NCI-H1092 treated with DMSO at 0.1 percent for 48 hours (cell line): ENCODE data around the gene PIK3C2A.

Experiments used
- DNase-seq: peaks from one replicate; lab custom pipeline; 2025; lab: John Stamatoyannopoulos, UW

PIK3C2A gene

DNA sequence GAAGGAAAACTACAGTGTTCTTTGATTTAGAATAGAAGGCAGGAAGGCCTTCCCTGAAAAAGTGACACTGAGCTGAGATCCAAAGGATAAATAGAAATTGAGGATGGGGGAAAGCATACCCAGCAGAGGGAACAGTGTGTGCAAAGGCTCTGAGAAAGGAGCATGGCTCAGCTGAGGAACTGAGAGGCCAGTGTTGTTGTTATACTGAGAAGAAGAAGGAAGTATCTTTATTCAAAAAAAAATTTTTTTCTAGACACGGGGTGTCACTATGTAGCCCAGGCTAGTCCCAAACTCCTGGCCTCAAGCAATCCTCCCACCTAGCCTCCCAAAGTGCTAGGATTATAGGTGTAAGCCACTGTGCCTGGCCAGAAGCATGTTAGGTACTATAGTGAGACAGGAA, 3.5 kb upstream of the PIK3C2A start:
- DNase-seq = no peak

- no peak for DNase-seq
These were observed 2.1 kb upstream of the PIK3C2A start for GRCh38 chr11:17209939-17210245.

DNA sequence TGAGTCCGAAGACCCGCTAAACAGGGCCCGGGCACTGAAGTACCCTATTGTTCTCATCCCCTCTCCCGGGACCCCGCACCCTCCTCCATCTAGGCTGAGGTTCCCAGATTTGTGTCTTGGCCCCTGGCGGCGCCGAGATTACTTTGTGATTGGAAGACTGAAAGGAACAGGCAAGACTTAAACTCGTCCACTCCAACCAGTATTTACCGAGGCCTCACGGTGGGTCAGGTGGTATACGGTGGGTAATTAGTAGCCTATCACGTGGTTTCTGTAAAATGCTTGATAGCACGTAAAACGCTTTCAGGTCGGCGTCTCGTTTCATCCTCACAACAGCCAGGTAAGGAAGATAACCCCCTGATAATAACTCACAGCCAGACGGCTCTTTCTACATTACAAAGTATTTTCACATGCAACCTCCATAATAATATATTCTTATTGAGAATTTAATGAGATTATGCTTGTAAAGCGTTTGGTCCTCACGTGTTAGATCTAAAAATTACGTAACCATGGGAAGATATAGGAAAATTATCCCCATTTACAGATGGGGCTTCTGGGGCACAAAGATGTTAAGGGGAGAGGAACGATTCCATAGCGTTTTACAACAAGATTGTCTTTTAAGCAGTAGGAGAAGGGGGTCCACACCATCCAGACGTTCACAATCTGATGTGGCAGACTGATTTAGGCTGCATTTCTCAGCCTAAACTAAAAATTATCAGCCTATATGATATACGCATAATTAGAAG, 642 bp upstream of the PIK3C2A start:
- peak; percentile 85 for DNase-seq

- no peak for DNase-seq
These were observed 1.3 kb downstream of the PIK3C2A start for GRCh38 chr11:17206463-17206862.

GRCh38 chr11:17197431-17197898, 10.3 kb downstream of the PIK3C2A start:
- DNase-seq = no peak

DNA sequence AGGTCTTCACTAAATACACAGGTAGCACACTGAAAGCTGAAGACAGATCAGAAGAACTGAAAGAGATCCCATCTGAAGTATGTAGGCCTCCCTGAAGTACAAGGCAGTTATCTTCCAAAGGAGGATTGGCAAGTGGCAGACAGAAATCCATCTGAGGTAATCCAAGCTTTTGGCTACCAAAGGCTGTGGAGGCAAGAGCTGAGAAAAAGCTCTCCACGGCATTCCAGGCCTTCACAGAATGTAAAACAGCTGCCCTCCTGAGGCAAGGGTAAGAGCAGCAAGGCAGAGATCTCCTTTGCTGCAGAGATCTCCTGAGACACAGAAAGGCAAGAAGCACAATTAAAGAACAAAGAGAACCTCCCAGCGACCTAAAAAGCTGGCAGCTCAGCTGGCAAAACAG, 19.1 kb downstream of the PIK3C2A start:
- no peak for DNase-seq

GRCh38 chr11:17186932-17187692, 20.7 kb downstream of the PIK3C2A start:
- no peak for DNase-seq

- DNase-seq = no peak
These were observed 21.8 kb downstream of the PIK3C2A start for GRCh38 chr11:17185938-17186337.

DNA sequence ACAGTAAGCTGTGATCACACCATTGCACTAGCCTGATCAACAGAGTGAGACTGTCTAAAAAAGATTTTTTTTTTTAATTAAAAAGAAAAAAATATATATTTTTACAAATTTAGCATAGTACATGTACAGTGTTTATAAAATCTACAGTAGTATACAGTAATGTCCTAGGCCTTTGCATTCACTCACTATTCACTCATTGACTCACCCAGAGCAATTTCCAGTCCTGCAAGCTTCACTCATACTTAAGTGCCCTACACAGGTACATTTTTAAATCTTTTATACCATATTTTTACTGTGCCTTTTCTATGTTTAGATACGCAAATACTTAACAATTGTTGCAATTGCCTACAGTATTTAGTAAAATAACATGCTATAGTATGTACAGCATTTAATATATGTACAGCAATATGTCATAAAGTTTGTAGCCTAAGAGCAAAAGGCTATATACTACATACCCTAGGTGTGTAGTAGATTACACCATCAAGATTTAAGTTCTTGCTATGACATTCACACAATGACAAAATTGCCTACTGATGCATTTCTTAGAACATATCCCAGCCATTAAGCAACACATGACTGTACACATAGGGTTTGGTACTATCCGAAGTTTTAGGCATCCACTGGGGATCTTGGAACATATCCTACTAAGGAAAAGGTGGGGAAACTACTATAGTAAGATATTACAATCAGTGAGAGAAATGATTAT, 22.8 kb downstream of the PIK3C2A start:
- DNase-seq = no peak

DNA sequence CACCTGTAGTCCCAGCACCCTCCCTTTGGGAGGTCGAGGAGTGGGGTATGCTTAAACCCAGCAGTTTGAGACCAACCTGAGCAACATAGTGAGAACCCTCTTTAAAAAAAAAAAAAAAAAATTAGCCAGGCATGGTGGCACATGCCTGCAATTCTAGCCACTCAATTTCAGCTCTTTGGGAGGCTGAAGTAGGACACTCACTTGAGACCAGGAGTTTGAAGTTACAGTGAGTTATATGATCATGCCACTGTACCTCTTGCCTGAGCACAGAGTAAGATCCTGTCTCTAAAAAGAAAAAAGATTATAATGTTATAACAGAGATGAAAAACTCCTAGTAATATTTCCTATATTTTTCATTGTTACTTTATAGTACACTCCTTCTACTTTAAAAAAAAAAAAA, 23.9 kb downstream of the PIK3C2A start:
- no peak for DNase-seq

DNA sequence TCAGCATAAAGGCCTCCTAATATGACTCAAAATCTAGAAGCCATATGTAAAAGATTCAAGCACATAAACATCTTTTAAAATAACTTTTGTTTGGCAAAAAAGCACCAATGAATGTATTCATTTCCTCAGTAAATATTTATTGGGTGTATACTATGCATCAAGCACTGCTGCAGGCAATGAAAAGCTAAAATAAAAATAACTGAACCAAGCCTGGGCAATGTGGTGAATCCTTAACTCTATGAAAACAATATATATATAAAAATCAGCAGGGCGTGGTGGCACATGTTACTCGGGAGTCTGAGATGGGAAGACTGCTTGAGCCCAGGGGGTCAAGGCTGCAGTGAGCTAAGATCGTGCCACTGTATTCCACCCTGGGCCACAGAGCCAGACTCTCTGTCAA, 27.8 kb downstream of the PIK3C2A start:
- DNase-seq = no peak

DNA sequence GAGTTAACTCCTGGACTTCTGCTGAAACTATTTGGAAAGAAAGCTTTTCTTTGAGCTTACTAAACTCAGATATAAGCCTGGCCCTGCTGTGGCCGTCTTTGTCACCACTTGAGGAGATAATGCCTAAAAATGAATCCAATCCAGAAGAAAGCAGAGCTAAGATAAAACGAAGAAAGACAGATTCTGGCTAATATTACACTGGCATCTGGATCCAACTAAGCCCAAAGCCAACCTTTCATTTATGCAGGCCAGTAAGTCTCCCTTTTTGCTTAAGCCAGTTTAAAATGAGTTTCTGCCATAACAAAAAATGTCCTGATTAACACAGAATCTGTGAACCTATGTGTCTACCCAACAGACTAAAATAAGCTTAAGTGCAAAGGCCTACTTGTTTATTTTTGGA, 34.5 kb downstream of the PIK3C2A start:
- DNase-seq = no peak

DNA sequence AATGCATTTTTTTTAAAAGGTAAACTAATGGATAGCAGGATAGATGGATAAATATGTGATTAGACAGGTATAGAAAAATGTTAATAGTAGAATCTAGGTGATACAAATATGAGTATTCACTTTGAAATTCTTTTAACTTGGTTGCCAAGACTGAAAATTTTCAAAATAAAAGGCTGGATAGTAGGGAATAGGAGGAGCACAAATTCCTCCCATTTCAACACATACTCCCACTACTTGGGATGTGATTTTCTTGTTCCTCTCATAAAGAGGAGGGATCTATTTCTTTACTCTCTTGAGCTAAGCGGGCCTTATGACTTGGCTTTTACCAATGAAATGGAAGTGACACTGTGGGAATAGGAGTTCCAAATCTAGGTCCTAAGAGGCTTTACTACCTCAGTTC, 35.9 kb downstream of the PIK3C2A start:
- DNase-seq = no peak

- DNase-seq = no peak
These were observed 36.4 kb downstream of the PIK3C2A start for GRCh38 chr11:17171343-17171742.

DNA sequence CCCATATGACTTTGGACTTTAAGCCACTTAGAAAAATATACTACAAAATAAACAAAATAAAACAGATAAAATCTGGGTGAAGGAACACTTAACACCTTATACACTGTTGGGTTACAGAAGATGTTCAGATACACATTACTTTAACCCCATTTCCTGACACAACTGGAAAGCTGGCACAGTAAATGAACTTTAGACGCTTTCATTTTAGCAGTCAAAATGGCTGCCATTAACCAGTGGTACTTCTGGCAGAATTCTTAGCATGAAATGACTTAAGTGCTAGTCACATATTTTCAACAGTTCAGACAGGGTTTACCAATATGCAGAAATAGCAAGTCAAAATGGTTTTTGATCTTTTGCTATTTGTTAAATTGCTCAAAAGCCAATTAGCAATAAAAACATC, 37.9 kb downstream of the PIK3C2A start:
- DNase-seq = no peak

DNA sequence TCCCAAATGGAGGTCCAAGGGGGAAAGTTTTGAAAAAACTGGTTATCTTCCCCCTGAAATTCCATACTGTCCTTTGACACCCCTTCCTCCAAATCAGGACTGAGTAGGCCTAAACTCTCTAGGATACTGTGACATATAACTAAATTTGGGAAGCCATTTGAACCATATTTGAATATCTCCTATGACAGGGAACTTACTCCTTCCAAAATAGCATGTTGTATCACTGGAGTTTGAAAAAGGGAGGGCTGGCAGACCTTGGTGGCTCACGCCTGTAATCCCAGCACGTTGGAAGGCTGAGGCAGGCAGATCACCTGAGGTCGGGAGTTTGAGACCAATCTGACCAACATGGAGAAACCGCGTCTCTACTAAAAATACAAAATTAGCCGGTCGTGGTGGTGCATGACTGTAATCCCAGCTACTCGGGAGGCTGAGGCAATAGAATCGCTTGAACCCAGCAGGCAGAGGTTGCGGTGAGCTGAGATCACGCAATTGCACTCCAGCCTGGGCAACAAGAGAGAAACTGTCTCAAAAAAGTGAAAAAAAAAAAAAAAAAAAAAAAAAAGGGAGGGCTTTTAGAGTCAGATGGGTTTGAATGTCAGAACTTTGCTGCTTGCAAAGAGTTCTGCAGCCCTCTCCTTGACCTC, 42.4 kb downstream of the PIK3C2A start:
- no peak for DNase-seq

DNA sequence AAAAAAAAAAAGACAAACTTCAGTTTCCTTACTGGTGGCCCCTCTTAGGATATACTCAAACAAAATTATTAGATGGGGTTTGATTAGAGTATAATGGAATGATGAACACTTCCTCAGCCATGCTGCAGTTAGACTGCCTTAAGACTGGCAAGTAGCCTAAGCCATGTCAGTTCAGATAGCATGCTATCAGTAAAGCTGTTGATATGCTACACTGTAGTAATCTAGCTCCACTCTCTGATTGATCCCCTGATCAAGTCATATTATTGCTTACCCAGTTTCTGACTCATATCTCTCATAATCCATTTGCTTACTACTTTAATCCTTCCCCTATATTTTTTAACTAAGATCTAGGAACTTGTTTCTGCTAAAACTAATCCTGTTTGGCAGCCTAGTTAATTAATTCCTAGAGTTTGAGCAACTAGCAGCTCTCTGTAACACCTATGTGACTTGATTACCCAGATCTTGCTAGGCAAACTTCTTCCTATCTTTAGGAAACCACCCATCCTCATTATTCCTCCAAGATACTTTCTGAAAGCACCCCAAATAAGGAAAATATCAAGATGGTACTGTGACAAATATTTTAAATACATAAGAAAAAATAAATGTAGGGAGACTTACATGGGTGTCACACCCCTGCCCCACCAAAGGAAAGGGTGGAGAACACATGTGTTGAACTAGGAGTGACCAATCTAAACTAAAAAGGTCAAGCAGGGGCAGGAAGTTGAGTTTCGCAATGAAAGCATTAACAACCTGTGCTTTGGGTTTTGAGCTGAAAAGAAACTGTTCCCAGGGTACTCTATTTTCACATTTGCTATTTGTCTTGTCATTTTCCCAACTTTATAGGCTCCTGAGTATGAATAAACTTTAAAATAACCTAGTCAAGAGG, 43.2 kb downstream of the PIK3C2A start:
- DNase-seq = no peak

DNA sequence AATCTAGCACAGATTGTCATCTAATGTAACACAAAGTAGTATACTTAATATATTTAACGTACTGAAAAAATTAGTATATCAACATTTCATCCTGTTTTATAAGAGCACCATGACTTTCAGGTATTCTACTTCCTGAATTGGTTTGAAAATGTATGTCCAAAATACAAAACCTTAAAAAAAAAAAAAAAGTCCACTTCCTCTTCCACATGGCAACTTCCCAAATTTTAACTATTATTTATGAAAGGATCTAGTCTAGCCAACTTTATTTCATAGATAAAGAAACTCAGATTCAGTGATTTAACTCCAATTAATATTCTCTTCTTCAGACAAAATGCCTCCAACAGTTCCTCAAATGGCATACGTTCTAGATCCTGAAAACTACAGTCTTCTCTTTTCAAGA, 44.0 kb downstream of the PIK3C2A start:
- DNase-seq = no peak

DNA sequence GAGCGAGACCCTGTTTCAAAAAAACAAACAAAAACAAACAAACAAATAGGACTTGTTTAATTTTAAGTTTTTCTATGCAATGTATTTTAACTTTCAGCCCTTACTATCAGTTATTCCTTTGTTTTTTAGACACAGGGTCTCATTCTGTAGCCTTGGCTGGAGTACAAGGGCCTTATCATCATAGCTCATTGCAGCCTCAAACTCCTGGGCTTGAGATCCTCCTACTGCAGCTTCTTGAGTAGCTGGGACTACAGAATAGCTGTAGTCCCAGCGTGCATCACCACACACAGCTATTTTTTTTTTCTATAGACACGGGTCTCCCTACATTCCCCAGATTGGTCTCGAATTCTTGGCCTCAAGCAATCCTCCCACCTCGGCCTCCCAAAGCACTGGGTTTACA, 44.5 kb downstream of the PIK3C2A start:
- DNase-seq = no peak

- DNase-seq = no peak
These were observed 45.4 kb downstream of the PIK3C2A start for GRCh38 chr11:17162376-17162775.

DNA sequence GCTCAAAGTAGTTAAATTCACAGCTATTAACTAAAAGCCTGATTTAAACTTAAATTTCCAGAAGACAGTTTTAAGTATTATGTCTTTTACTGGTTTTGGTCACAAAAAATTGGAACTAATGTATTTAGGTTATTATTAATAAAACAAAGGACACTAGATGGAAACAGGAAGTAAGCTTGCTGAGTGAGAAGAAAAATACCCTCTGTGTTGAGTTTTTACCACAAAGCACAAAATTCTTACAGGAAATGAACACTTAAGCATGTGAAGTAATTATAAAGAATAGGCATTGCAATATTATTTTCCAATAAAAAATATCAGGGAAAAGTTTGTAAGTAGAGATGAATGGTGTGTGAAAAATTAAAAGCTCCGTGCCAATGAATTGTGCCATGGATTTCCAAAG, 46.3 kb downstream of the PIK3C2A start:
- DNase-seq = no peak

- DNase-seq = no peak
These were observed 48.3 kb downstream of the PIK3C2A start for GRCh38 chr11:17159441-17159840.
